ENCODE measurements around the gene CCDC47. TPM values are rescaled to one million over a fixed set of nuclear protein-coding genes. Genes with fewer than 3 reads are reported as not detected.

The CCDC47 gene
- total and polyA plus RNA-seq, 2 experiments from 2014 or later = 38.5 to 61.9 TPM

- no peak for DNase-seq (ENCODE audit: low spot score)
- ATAC-seq = no peak
- Histone ChIP-seq H2AFZ (no peak overlapping the region), H3F3A (replicated peaks; ENCODE audit: low read depth) (no peaks in the 10 kb centered on the region), H3K27ac (ENCODE audit: low read depth) (no peak overlapping the region), H3K4me3 (no peak overlapping the region), H3K27me3 (ENCODE audit: insufficient read depth) (no peaks in the 10 kb centered on the region), H3K79me2 (replicated peaks; ENCODE audit: insufficient read depth) (0 out of 2 replicates have a peak, but pooled peaks cover 3% of the 10 kb centered on the region), H3K9me2 (ENCODE audit: insufficient read depth) (no peaks in the 10 kb centered on the region), H4K20me1 (replicated peaks; ENCODE audit: insufficient read depth) (no peaks in the 10 kb centered on the region), H3K4me2 (no peak overlapping the region), H3K4me1 (ENCODE audit: insufficient read depth) (no peaks in the 10 kb centered on the region), H3K36me3 (ENCODE audit: insufficient read depth) (peaks cover 45% of the 10 kb centered on the region)
- no peaks in the 10 kb centered on the region for H3K4me1 Mint-ChIP-seq
- no peak overlapping the region for H3K4me3 Mint-ChIP-seq
- H3K27me3 Mint-ChIP-seq (ENCODE audit: insufficient read depth, low read depth, poor library complexity) = no peaks in the 10 kb centered on the region
- no peaks in the 10 kb centered on the region for H3K9me3 Mint-ChIP-seq
- H3K27ac Mint-ChIP-seq = no peak overlapping the region
- TF ChIP-seq CREB1 (CRISPR knock-in tag; IDR thresholded peaks at IDR 0.05; ENCODE audit: low read depth) (no peak), CTCF (conservative IDR thresholded peaks at IDR 0.05; ENCODE audit: low read depth in 2 of 2) (no peak), NANOG (IDR thresholded peaks at IDR 0.05; ENCODE audit: borderline replicate concordance) (no peak), JUNB (IDR thresholded peaks at IDR 0.05; ENCODE audit: unreplicated experiment) (no peak), ZNF462 (CRISPR knock-in tag; IDR thresholded peaks at IDR 0.05) (no peak), STAT1 (IDR thresholded peaks at IDR 0.05; ENCODE audit: unreplicated experiment) (no peak)
- peaks cover 76% of the 10 kb centered on the region for H3K36me3 Mint-ChIP-seq (ENCODE audit: low read depth)
Observed at GRCh38 chr17:63758428-63758827, 15.0 kb downstream of the CCDC47 start.

Data from GM23338 (cell line).